IPS-15b (cell line): ENCODE data around the gene DHRS9.
"Not testable (repeated sequence)": the region's sequence is repeated elsewhere in the genome, so short reads cannot be mapped to it uniquely, and the experiment has no call there.

Experiments
- H3K27me3 ChIP-seq: one replicate; pipeline ENCODE4 v1.6.1; 2013; ENCODE audit warnings: low read length; ENCODE audit not compliant: control insufficient read depth, insufficient read depth
- H3K36me3 ChIP-seq: one replicate; pipeline ENCODE4 v1.6.1; 2013; ENCODE audit warnings: low read length; ENCODE audit not compliant: control insufficient read depth, insufficient read depth
- H3K4me1 ChIP-seq: one replicate; pipeline ENCODE4 v1.6.1; 2013; ENCODE audit warnings: mild to moderate bottlenecking, low read length; ENCODE audit not compliant: control insufficient read depth, insufficient read depth
- H3K4me3 ChIP-seq: one replicate; pipeline ENCODE4 v1.5.1; 2013; ENCODE audit warnings: low read depth, low read length
- H3K9ac ChIP-seq: one replicate; pipeline ENCODE4 v1.6.1; 2013; ENCODE audit warnings: low read depth, mild to moderate bottlenecking, low read length
- H3K9me3 ChIP-seq: one replicate; pipeline ENCODE4 v1.6.1; 2013; ENCODE audit warnings: mild to moderate bottlenecking, low read length; ENCODE audit not compliant: control insufficient read depth, insufficient read depth

The DHRS9 gene

GRCh38 chr2:169041594-169041993 lies 27.8 kb upstream of the DHRS9 start:
- H3K4me1 ChIP-seq: no peaks in the 10 kb centered on the region
- no peaks in the 10 kb centered on the region for H3K36me3 ChIP-seq
- H3K4me3 ChIP-seq: no peak overlapping the region
- H3K9ac ChIP-seq: no peak overlapping the region
- no peaks in the 10 kb centered on the region for H3K27me3 ChIP-seq
- no peaks in the 10 kb centered on the region for H3K9me3 ChIP-seq

- H3K4me3 ChIP-seq: no peak overlapping the region
- H3K4me1 ChIP-seq: no peaks in the 10 kb centered on the region
- no peaks in the 10 kb centered on the region for H3K27me3 ChIP-seq
- no peaks in the 10 kb centered on the region for H3K36me3 ChIP-seq
- no peaks in the 10 kb centered on the region for H3K9me3 ChIP-seq
- no peak overlapping the region for H3K9ac ChIP-seq
Observed at GRCh38 chr2:169042856-169043255, 26.5 kb upstream of the DHRS9 start.

- Histone ChIP-seq H3K27me3 (no peaks in the 10 kb centered on the region), H3K9me3 (no peaks in the 10 kb centered on the region), H3K4me3 (no peak overlapping the region), H3K36me3 (no peaks in the 10 kb centered on the region), H3K9ac (no peak overlapping the region), H3K4me1 (no peaks in the 10 kb centered on the region)
Observed at GRCh38 chr2:169046440-169047151, 22.8 kb upstream of the DHRS9 start.

- H3K4me3 ChIP-seq: no peak overlapping the region
- H3K36me3 ChIP-seq: no peaks in the 10 kb centered on the region
- H3K27me3 ChIP-seq: no peaks in the 10 kb centered on the region
- H3K9me3 ChIP-seq: no peaks in the 10 kb centered on the region
- no peaks in the 10 kb centered on the region for H3K4me1 ChIP-seq
- no peak overlapping the region for H3K9ac ChIP-seq
Observed at GRCh38 chr2:169047256-169048250, 21.8 kb upstream of the DHRS9 start.

- Histone ChIP-seq H3K9ac (no peak overlapping the region), H3K36me3 (no peaks in the 10 kb centered on the region), H3K9me3 (no peaks in the 10 kb centered on the region)
Observed at GRCh38 chr2:169049142-169049541, 20.2 kb upstream of the DHRS9 start.

GRCh38 chr2:169050476-169051240 lies 18.7 kb upstream of the DHRS9 start:
- no peaks in the 10 kb centered on the region for H3K36me3 ChIP-seq
- no peaks in the 10 kb centered on the region for H3K9me3 ChIP-seq
- H3K27me3 ChIP-seq: no peaks in the 10 kb centered on the region
- no peaks in the 10 kb centered on the region for H3K4me1 ChIP-seq
- no peak overlapping the region for H3K9ac ChIP-seq
- no peak overlapping the region for H3K4me3 ChIP-seq

More at GRCh38 chr2:169049142-169049541, 20.2 kb upstream of the DHRS9 start:
- Histone ChIP-seq H3K4me3 (no peak overlapping the region), H3K27me3 (no peaks in the 10 kb centered on the region), H3K4me1 (no peaks in the 10 kb centered on the region)

- H3K9me3 ChIP-seq, H3K27me3 ChIP-seq, H3K4me3 ChIP-seq, H3K4me1 ChIP-seq, H3K36me3 ChIP-seq, H3K9ac ChIP-seq: not testable (repeated sequence)
Observed at GRCh38 chr2:169054575-169054974, 14.8 kb upstream of the DHRS9 start.

- not testable (repeated sequence) for H3K27me3 ChIP-seq, H3K4me1 ChIP-seq, H3K36me3 ChIP-seq, H3K9ac ChIP-seq, H3K4me3 ChIP-seq, H3K9me3 ChIP-seq
Observed at GRCh38 chr2:169064199-169064598, 5.2 kb upstream of the DHRS9 start.

- H3K9me3 ChIP-seq: no peaks in the 10 kb centered on the region
- no peak overlapping the region for H3K9ac ChIP-seq
- no peaks in the 10 kb centered on the region for H3K36me3 ChIP-seq
- H3K27me3 ChIP-seq: no peaks in the 10 kb centered on the region
- no peaks in the 10 kb centered on the region for H3K4me1 ChIP-seq
- H3K4me3 ChIP-seq: no peak overlapping the region
Observed at GRCh38 chr2:169065422-169065821, 3.9 kb upstream of the DHRS9 start.

- Histone ChIP-seq H3K9me3 (no peaks in the 10 kb centered on the region), H3K9ac (no peak overlapping the region), H3K4me3 (no peak overlapping the region), H3K4me1 (no peaks in the 10 kb centered on the region), H3K36me3 (no peaks in the 10 kb centered on the region), H3K27me3 (no peaks in the 10 kb centered on the region)
Observed at GRCh38 chr2:169065864-169066517, 3.4 kb upstream of the DHRS9 start.

GRCh38 chr2:169066897-169067296 lies 2.5 kb upstream of the DHRS9 start:
- no peaks in the 10 kb centered on the region for H3K36me3 ChIP-seq
- H3K9ac ChIP-seq: no peak overlapping the region
- no peaks in the 10 kb centered on the region for H3K4me1 ChIP-seq
- no peaks in the 10 kb centered on the region for H3K27me3 ChIP-seq
- no peak overlapping the region for H3K4me3 ChIP-seq
- H3K9me3 ChIP-seq: no peaks in the 10 kb centered on the region
